Right ventricle myocardium inferior (tissue), 1 donor: ENCODE measurements around the gene EME1. TPM values are rescaled to one million over a fixed set of nuclear protein-coding genes. Genes with fewer than 3 reads are reported as not detected.

Experiments
- ATAC-seq: fragments of 200-7000 bp; cut with Tn5 transposase; one replicate; pipeline ENCODE4 v1.9.1; 2020; ENCODE audit warnings: mild to moderate bottlenecking, moderate library complexity
- DNase-seq: peaks from one replicate; pipeline ENCODE4 v3.0.0; 2021; ENCODE audit errors: missing footprints
- intact Hi-C: fragments of 100-400 bp; cut with DNase I; formaldehyde crosslinking; loops from one replicate; pipeline ENCODE4 v1.11.0; 2022
- total RNA-seq: library from RNA; stranded (reverse); fragmentation: NEBNext Ultra II Directional; extraction: Animal tissue kit (Norgen Biotek cat#: 25700); gene quantifications from one replicate; pipeline ENCODE4 v1.2.1, GENCODE V29; 2021
- donor health status: DM: no; HTN: yes; CAD: no; lungs with severe emphysema.

Gene EME1
- total RNA-seq, 1 donor from 2014 or later = 0.60 TPM

- no peak for DNase-seq
- intact Hi-C loops = no loop called here
- ATAC-seq = no peak
Measured at GRCh38 chr17:50347117-50347893, 25.7 kb upstream of the EME1 start.

GRCh38 chr17:50347894-50348291 lies 25.1 kb upstream of the EME1 start:
- ATAC-seq (no peak), DNase-seq (no peak)
- intact Hi-C loops = no loop called here

GRCh38 chr17:50348522-50349242 lies 24.3 kb upstream of the EME1 start:
- intact Hi-C loops = no loop called here
- ATAC-seq (no peak), DNase-seq (no peak)

- no peak for DNase-seq
- intact Hi-C loops = no loop called here
- ATAC-seq = no peak
Measured at GRCh38 chr17:50349243-50349600, 23.8 kb upstream of the EME1 start.

- ATAC-seq (no peak), DNase-seq (no peak)
- intact Hi-C loops = no loop called here
Measured at GRCh38 chr17:50350733-50351132, 22.3 kb upstream of the EME1 start.

GRCh38 chr17:50352072-50352692 lies 20.8 kb upstream of the EME1 start:
- DNase-seq (no peak), ATAC-seq (no peak)
- intact Hi-C loops = no loop called here

- intact Hi-C loops = no loop called here
- ATAC-seq (no peak), DNase-seq (no peak)
Measured at GRCh38 chr17:50352693-50353599, 20.1 kb upstream of the EME1 start.

GRCh38 chr17:50353600-50354195 lies 19.3 kb upstream of the EME1 start:
- ATAC-seq = no peak
- no peak for DNase-seq
- intact Hi-C loops = no loop called here

GRCh38 chr17:50354198-50354597 lies 18.8 kb upstream of the EME1 start:
- DNase-seq (no peak), ATAC-seq (no peak)
- intact Hi-C loops = no loop called here

GRCh38 chr17:50354776-50355175 lies 18.3 kb upstream of the EME1 start:
- DNase-seq = no peak
- intact Hi-C loops = no loop called here
- no peak for ATAC-seq

GRCh38 chr17:50355336-50355700 lies 17.7 kb upstream of the EME1 start:
- intact Hi-C loops = no loop called here
- no peak for ATAC-seq

GRCh38 chr17:50355701-50356341 lies 17.2 kb upstream of the EME1 start:
- DNase-seq = no peak
- no peak for ATAC-seq
- intact Hi-C loops = no loop called here

More at GRCh38 chr17:50355336-50355700, 17.7 kb upstream of the EME1 start:
- DNase-seq = no peak

- intact Hi-C loops = no loop called here
Measured at GRCh38 chr17:50356418-50356817, 16.6 kb upstream of the EME1 start.

GRCh38 chr17:50356892-50357510 lies 16.0 kb upstream of the EME1 start:
- intact Hi-C loops = no loop called here
- ATAC-seq = no peak
- DNase-seq = no peak

More at GRCh38 chr17:50356418-50356817, 16.6 kb upstream of the EME1 start:
- ATAC-seq (no peak), DNase-seq (no peak)

GRCh38 chr17:50358177-50358576 lies 14.9 kb upstream of the EME1 start:
- ATAC-seq (no peak), DNase-seq (no peak)
- intact Hi-C loops = no loop called here

- intact Hi-C loops = no loop called here
- DNase-seq (no peak), ATAC-seq (no peak)
Measured at GRCh38 chr17:50359005-50359699, 13.9 kb upstream of the EME1 start.

- no peak for ATAC-seq
- no peak for DNase-seq
- intact Hi-C loops = loop anchor here (5.0 kb wide), 1 partner anchor 117 kb away; the partner anchor contains the start of gene RSAD1
Measured at GRCh38 chr17:50359998-50360461, 13.0 kb upstream of the EME1 start.
